ENCODE results near the gene KCNMA1. TPM values are rescaled to one million over a fixed set of nuclear protein-coding genes. Genes with fewer than 3 reads are reported as not detected.

Gene KCNMA1
- total RNA-seq, 1 experiment from 2014 or later = 143 TPM

- no peak overlapping the region for H3K4me3 ChIP-seq (ENCODE audit: low read length)
- H3K27me3 ChIP-seq (ENCODE audit: low read length) = no peaks in the 10 kb centered on the region
- ChIA-PET CTCF (no interaction called here), POLR2A (ENCODE audit: unreplicated experiment) (no interaction called here)
- DNase-seq (no peak), ATAC-seq (0 out of 2 replicates have a peak, but pooled peaks have one; percentile 3)
- H3K9me3 ChIP-seq (ENCODE audit: low read length) = no peaks in the 10 kb centered on the region
- H3K4me1 ChIP-seq (ENCODE audit: insufficient read depth, low read length) = peaks cover 21% of the 10 kb centered on the region
- H3K4me2 ChIP-seq (ENCODE audit: low read length) = no peak overlapping the region
- no peaks in the 10 kb centered on the region for H3F3A ChIP-seq (ENCODE audit: low read length, unreplicated experiment)
- H4K20me1 ChIP-seq (ENCODE audit: low read length) = no peaks in the 10 kb centered on the region
- no peak overlapping the region for H2AFZ ChIP-seq (ENCODE audit: low read length)
- TF ChIP-seq EZH2phosphoT487 (IDR thresholded peaks at IDR 0.05; ENCODE audit: borderline replicate concordance, low read length) = no peak
- TF ChIP-seq, protein P1, sequence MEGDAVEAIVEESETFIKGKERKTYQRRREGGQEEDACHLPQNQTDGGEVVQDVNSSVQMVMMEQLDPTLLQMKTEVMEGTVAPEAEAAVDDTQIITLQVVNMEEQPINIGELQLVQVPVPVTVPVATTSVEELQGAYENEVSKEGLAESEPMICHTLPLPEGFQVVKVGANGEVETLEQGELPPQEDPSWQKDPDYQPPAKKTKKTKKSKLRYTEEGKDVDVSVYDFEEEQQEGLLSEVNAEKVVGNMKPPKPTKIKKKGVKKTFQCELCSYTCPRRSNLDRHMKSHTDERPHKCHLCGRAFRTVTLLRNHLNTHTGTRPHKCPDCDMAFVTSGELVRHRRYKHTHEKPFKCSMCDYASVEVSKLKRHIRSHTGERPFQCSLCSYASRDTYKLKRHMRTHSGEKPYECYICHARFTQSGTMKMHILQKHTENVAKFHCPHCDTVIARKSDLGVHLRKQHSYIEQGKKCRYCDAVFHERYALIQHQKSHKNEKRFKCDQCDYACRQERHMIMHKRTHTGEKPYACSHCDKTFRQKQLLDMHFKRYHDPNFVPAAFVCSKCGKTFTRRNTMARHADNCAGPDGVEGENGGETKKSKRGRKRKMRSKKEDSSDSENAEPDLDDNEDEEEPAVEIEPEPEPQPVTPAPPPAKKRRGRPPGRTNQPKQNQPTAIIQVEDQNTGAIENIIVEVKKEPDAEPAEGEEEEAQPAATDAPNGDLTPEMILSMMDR (conservative IDR thresholded peaks at IDR 0.05; ENCODE audit: low read depth, low read length) = no peak
- TF ChIP-seq EZH2 (IDR thresholded peaks at IDR 0.05; ENCODE audit: low read length, unreplicated experiment) = no peak
- no TSS peak for BruUV-seq (replicated peaks)
- H3K36me3 ChIP-seq (ENCODE audit: low read depth, low read length) = no peaks in the 10 kb centered on the region
- intact Hi-C loops (cut with micrococcal nuclease) = loop anchor here (1.0 kb wide), 1 partner anchor 39 kb away; no protein-coding TSS in a partner anchor
- no peak overlapping the region for H3K27ac ChIP-seq (ENCODE audit: low read length)
- H3K79me2 ChIP-seq (ENCODE audit: low read length) = no peaks in the 10 kb centered on the region
- H3K9me2 ChIP-seq (replicated peaks; ENCODE audit: low read length) = no peaks in the 10 kb centered on the region
- no peak overlapping the region for H3K9ac ChIP-seq (ENCODE audit: low read length)
Measured at GRCh38 chr10:77120666-77121376, 516.8 kb downstream of the KCNMA1 start.

GRCh38 chr10:77120012-77120411 is 517.6 kb downstream of the KCNMA1 start:
- H3K4me3 ChIP-seq (ENCODE audit: low read length) = no peak overlapping the region
- H3K27ac ChIP-seq (ENCODE audit: low read length) = no peak overlapping the region
- H3K9ac ChIP-seq (ENCODE audit: low read length) = no peak overlapping the region
- H2AFZ ChIP-seq (ENCODE audit: low read length) = no peak overlapping the region
- BruUV-seq (replicated peaks) = no TSS peak
- no peaks in the 10 kb centered on the region for H3K36me3 ChIP-seq (ENCODE audit: low read depth, low read length)
- no peak for TF ChIP-seq EZH2 (IDR thresholded peaks at IDR 0.05; ENCODE audit: low read length, unreplicated experiment)
- TF ChIP-seq EZH2phosphoT487 (IDR thresholded peaks at IDR 0.05; ENCODE audit: borderline replicate concordance, low read length) = no peak
- TF ChIP-seq, protein P1 (conservative IDR thresholded peaks at IDR 0.05; ENCODE audit: low read depth, low read length) = no peak
- ATAC-seq = peak; percentile 69
- ChIA-PET POLR2A (ENCODE audit: unreplicated experiment) (no interaction called here), CTCF (interaction anchor here (0.5 kb wide), 2 partner anchors 67 to 165 kb away, joined by 4 read pairs; no protein-coding TSS in a partner anchor)
- no peaks in the 10 kb centered on the region for H3K27me3 ChIP-seq (ENCODE audit: low read length)
- H3K4me2 ChIP-seq (ENCODE audit: low read length) = no peak overlapping the region
- H3K4me1 ChIP-seq (ENCODE audit: insufficient read depth, low read length) = peaks cover 21% of the 10 kb centered on the region
- H3F3A ChIP-seq (ENCODE audit: low read length, unreplicated experiment) = no peaks in the 10 kb centered on the region
- H3K9me2 ChIP-seq (replicated peaks; ENCODE audit: low read length) = no peaks in the 10 kb centered on the region
- no peaks in the 10 kb centered on the region for H3K9me3 ChIP-seq (ENCODE audit: low read length)
- no peaks in the 10 kb centered on the region for H3K79me2 ChIP-seq (ENCODE audit: low read length)
- peak; percentile 52 for DNase-seq
- H4K20me1 ChIP-seq (ENCODE audit: low read length) = no peaks in the 10 kb centered on the region
- intact Hi-C loops (cut with micrococcal nuclease) = loop anchor here (1.0 kb wide), 1 partner anchor 40 kb away; no protein-coding TSS in a partner anchor

All from PC-3 (cell line).